ENCODE measurements around the gene TBCE.

Gene TBCE

GRCh38 chr1:235367000-235367908, at the start of gene TBCE:
TBCE (plus strand) TSS chr1:235367427; CDS start chr1:235380050, 12,623 bp downstream.
- DNase-seq: peak; percentile 92 to 98 (median 95)

- no peak for DNase-seq
Observed at GRCh38 chr1:235319255-235319654, 48.0 kb upstream of the TBCE start.

GRCh38 chr1:235320521-235321179, 46.6 kb upstream of the TBCE start:
- no peak for DNase-seq

GRCh38 chr1:235324296-235324695, 42.9 kb upstream of the TBCE start:
- DNase-seq: no peak

GRCh38 chr1:235325139-235325538, 42.1 kb upstream of the TBCE start:
- DNase-seq: no peak

- DNase-seq: no peak
Observed at GRCh38 chr1:235325854-235326253, 41.4 kb upstream of the TBCE start.

GRCh38 chr1:235326719-235327558, 40.3 kb upstream of the TBCE start:
- DNase-seq: peak; percentile 4 to 77 (median 74)

GRCh38 chr1:235327559-235328270, 39.5 kb upstream of the TBCE start, which contains the start of gene ARID4B:
ARID4B (minus strand) TSS chr1:235328179; CDS start chr1:235326919, 1,260 bp downstream.
- no peak for DNase-seq

- DNase-seq: peak; percentile 97 to 100 (median 98)
Observed at GRCh38 chr1:235328271-235329138, 38.7 kb upstream of the TBCE start, which contains the start of gene GGPS1. GGPS1 (plus strand) TSS chr1:235328570; CDS start chr1:235335265, 6,695 bp downstream.

- peak; percentile 22 to 85 (median 73) for DNase-seq
Observed at GRCh38 chr1:235329139-235329902, 37.9 kb upstream of the TBCE start.

GRCh38 chr1:235330918-235331285, 36.3 kb upstream of the TBCE start:
- no peak for DNase-seq

- DNase-seq: no peak
Observed at GRCh38 chr1:235331401-235331800, 35.8 kb upstream of the TBCE start.

GRCh38 chr1:235336903-235337302, 30.3 kb upstream of the TBCE start:
- no peak for DNase-seq

- no peak for DNase-seq
Observed at GRCh38 chr1:235339746-235340145, 27.5 kb upstream of the TBCE start.

- DNase-seq: no peak
Observed at GRCh38 chr1:235341334-235341733, 25.9 kb upstream of the TBCE start.

- no peak for DNase-seq
Observed at GRCh38 chr1:235342039-235342438, 25.2 kb upstream of the TBCE start.

GRCh38 chr1:235342471-235342870, 24.8 kb upstream of the TBCE start:
- DNase-seq: no peak

GRCh38 chr1:235343726-235344125, 23.5 kb upstream of the TBCE start:
- DNase-seq: no peak

GRCh38 chr1:235351441-235351840, 15.8 kb upstream of the TBCE start:
- DNase-seq: no peak

- no peak for DNase-seq
Observed at GRCh38 chr1:235351898-235352297, 15.3 kb upstream of the TBCE start.

Data from NCI-H1417 (cell line).